HepG2 (cell line): ENCODE measurements around the gene USP9X. TPM values are rescaled to one million over a fixed set of nuclear protein-coding genes. Genes with fewer than 3 reads are reported as not detected.

Experiments
- ATF4 ChIP-seq, 2 experiments: fragments of 450-650 bp in 1 of 2; sonication (generic) in 1 of 2; formaldehyde crosslinking; IDR thresholded peaks; 2 replicates each; pipeline versions ENCODE4 v1.5.0 to v1.8.0; 2020 to 2022; ENCODE audit warnings: mild to moderate bottlenecking in 1 of 2, missing genetic modification reagents in 1 of 2
- HOXA5 ChIP-seq: sonication (generic); formaldehyde crosslinking; IDR thresholded peaks from 2 replicates; pipeline ENCODE4 v1.4.0; 2020; ENCODE audit warnings: missing genetic modification reagents
- RFX1 ChIP-seq: fragments of 450-650 bp; IDR thresholded peaks from 2 replicates; pipeline ENCODE4 v1.6.1; 2017
- SAP130 ChIP-seq: IDR thresholded peaks from 2 replicates; pipeline ENCODE4 v1.6.1; 2016; ENCODE audit warnings: low read depth
- STAG1 ChIP-seq: sonication (generic); formaldehyde crosslinking; IDR thresholded peaks from 2 replicates; pipeline ENCODE4 v1.4.0; 2020; ENCODE audit warnings: missing genetic modification reagents
- ZBTB44 ChIP-seq: sonication (generic); formaldehyde crosslinking; IDR thresholded peaks from 2 replicates; pipeline ENCODE4 v1.4.0; 2020; ENCODE audit warnings: missing genetic modification reagents
- polyA plus RNA-seq, 8 experiments: library from polyadenylated mRNA; depleted of rRNA in 3 of 8; stranded (reverse) in 7 of 8; unstranded in 1 of 8; fragments of >200 nt; fragmentation: Illumina TruSeq in 4 of 8; extraction: Trizol in 4 of 8; gene quantifications; 2 replicates each; pipeline versions ENCODE4 v1.2.1 to v1.2.3, GENCODE V29; 2011 to 2016; ENCODE audit warnings: low read depth in 4 of 8, missing spikeins in 1 of 8, mixed read lengths in 1 of 8; ENCODE audit not compliant: insufficient read depth in 1 of 8
- total RNA-seq, 5 experiments: library from RNA; depleted of rRNA; stranded (reverse); fragments of >200 nt; fragmentation: Illumina TruSeq; extraction: Trizol; gene quantifications; 2 replicates each; pipeline ENCODE4 v1.2.3, GENCODE V29; 2016; ENCODE audit warnings: low read depth in 1 of 5
- TF ChIP-seq, protein P1 (sequence below): sonication (generic); formaldehyde crosslinking; IDR thresholded peaks from one replicate; pipeline ENCODE4 v1.5.1; 2020; ENCODE audit warnings: mild to moderate bottlenecking, missing genetic modification reagents; ENCODE audit errors: not compliant biosample characterization
- TF ChIP-seq, protein P2 (sequence below): sonication (generic); formaldehyde crosslinking; IDR thresholded peaks from 2 replicates; pipeline ENCODE4 v1.4.0; 2020; ENCODE audit warnings: low read depth, missing genetic modification reagents
- TF ChIP-seq, protein P3 (sequence below): IDR thresholded peaks from 2 replicates; pipeline ENCODE4 v1.6.1; 2018; ENCODE audit warnings: missing genetic modification reagents, mild to moderate bottlenecking, missing compliant biosample characterization

The USP9X gene
- total and polyA plus RNA-seq, 2 of the 13 experiments (the other 11 are each of a cell fraction or from before 2014, with no cell fraction given) = 22.2 to 40.5 TPM

GRCh38 chrX:41259516-41259915, 174.3 kb downstream of the USP9X start (continued):
- TF ChIP-seq, protein P1, sequence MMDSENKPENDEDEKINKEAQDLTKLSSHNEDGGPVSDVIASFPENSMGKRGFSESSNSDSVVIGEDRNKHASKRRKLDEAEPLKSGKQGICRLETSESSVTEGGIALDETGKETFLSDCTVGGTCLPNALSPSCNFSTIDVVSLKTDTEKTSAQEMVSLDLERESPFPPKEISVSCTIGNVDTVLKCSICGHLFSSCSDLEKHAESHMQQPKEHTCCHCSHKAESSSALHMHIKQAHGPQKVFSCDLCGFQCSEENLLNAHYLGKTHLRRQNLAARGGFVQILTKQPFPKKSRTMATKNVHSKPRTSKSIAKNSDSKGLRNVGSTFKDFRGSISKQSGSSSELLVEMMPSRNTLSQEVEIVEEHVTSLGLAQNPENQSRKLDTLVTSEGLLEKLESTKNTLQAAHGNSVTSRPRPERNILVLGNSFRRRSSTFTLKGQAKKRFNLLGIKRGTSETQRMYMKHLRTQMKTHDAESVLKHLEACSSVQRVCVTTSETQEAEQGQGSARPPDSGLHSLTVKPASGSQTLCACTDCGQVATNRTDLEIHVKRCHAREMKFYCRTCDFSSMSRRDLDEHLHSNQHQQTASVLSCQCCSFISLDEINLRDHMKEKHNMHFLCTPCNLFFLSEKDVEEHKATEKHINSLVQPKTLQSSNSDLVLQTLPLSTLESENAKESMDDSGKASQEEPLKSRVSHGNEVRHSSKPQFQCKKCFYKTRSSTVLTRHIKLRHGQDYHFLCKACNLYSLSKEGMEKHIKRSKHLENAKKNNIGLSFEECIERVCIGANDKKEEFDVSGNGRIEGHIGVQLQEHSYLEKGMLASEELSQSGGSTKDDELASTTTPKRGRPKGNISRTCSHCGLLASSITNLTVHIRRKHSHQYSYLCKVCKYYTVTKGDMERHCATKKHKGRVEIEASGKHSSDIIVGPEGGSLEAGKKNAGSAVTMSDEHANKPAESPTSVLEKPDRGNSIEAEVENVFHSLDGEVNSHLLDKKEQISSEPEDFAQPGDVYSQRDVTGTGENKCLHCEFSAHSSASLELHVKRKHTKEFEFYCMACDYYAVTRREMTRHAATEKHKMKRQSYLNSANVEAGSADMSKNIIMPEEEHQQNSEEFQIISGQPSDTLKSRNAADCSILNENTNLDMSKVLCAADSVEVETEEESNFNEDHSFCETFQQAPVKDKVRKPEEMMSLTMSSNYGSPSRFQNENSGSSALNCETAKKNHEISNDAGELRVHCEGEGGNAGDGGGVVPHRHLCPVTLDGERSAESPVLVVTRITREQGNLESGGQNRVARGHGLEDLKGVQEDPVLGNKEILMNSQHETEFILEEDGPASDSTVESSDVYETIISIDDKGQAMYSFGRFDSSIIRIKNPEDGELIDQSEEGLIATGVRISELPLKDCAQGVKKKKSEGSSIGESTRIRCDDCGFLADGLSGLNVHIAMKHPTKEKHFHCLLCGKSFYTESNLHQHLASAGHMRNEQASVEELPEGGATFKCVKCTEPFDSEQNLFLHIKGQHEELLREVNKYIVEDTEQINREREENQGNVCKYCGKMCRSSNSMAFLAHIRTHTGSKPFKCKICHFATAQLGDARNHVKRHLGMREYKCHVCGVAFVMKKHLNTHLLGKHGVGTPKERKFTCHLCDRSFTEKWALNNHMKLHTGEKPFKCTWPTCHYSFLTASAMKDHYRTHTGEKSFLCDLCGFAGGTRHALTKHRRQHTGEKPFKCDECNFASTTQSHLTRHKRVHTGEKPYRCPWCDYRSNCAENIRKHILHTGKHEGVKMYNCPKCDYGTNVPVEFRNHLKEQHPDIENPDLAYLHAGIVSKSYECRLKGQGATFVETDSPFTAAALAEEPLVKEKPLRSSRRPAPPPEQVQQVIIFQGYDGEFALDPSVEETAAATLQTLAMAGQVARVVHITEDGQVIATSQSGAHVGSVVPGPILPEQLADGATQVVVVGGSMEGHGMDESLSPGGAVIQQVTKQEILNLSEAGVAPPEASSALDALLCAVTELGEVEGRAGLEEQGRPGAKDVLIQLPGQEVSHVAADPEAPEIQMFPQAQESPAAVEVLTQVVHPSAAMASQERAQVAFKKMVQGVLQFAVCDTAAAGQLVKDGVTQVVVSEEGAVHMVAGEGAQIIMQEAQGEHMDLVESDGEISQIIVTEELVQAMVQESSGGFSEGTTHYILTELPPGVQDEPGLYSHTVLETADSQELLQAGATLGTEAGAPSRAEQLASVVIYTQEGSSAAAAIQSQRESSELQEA = no peak
- TF ChIP-seq ATF4 (CRISPR knock-in tag; IDR thresholded peaks at IDR 0.05) (no peak), ZBTB44 (CRISPR knock-in tag) (no peak), HOXA5 (CRISPR knock-in tag) (no peak), SAP130 (CRISPR knock-in tag) (peak; percentile 41; the same call in 1 of the 2 replicates), RFX1 (no peak), STAG1 (peak; percentile 59)
- TF ChIP-seq, protein P2, sequence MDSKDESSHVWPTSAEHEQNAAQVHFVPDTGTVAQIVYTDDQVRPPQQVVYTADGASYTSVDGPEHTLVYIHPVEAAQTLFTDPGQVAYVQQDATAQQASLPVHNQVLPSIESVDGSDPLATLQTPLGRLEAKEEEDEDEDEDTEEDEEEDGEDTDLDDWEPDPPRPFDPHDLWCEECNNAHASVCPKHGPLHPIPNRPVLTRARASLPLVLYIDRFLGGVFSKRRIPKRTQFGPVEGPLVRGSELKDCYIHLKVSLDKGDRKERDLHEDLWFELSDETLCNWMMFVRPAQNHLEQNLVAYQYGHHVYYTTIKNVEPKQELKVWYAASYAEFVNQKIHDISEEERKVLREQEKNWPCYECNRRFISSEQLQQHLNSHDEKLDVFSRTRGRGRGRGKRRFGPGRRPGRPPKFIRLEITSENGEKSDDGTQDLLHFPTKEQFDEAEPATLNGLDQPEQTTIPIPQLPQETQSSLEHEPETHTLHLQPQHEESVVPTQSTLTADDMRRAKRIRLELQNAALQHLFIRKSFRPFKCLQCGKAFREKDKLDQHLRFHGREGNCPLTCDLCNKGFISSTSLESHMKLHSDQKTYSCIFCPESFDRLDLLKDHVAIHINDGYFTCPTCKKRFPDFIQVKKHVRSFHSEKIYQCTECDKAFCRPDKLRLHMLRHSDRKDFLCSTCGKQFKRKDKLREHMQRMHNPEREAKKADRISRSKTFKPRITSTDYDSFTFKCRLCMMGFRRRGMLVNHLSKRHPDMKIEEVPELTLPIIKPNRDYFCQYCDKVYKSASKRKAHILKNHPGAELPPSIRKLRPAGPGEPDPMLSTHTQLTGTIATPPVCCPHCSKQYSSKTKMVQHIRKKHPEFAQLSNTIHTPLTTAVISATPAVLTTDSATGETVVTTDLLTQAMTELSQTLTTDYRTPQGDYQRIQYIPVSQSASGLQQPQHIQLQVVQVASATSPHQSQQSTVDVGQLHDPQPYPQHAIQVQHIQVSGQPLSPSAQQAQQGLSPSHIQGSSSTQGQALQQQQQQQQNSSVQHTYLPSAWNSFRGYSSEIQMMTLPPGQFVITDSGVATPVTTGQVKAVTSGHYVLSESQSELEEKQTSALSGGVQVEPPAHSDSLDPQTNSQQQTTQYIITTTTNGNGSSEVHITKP (CRISPR knock-in tag) = peak; percentile 75; the same call in 1 of the 2 replicates
- TF ChIP-seq, protein P3, sequence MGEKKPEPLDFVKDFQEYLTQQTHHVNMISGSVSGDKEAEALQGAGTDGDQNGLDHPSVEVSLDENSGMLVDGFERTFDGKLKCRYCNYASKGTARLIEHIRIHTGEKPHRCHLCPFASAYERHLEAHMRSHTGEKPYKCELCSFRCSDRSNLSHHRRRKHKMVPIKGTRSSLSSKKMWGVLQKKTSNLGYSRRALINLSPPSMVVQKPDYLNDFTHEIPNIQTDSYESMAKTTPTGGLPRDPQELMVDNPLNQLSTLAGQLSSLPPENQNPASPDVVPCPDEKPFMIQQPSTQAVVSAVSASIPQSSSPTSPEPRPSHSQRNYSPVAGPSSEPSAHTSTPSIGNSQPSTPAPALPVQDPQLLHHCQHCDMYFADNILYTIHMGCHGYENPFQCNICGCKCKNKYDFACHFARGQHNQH (CRISPR knock-in tag) = no peak
